Activated CD8-positive, alpha-beta T cell treated with anti-CD3 and anti-CD28 coated beads for 36 hours (primary cell): ENCODE data around the gene HSF5. TPM values are rescaled to one million over a fixed set of nuclear protein-coding genes. Genes with fewer than 3 reads are reported as not detected.

Source experiments
- ATAC-seq: fragments of 200-7000 bp; cut with Tn5 transposase; one replicate; pipeline ENCODE4 v1.10.0; 2021; ENCODE audit warnings: mild to moderate bottlenecking, moderate library complexity
- CTCF ChIA-PET: fragments of 350-600 bp; sonication (Branson Sonifier 250); formaldehyde crosslinking; loops from one replicate; lab custom pipeline; 2021; ENCODE audit warnings: antibody characterized with exemption; lab: Charles Lee
- POLR2A ChIA-PET: fragments of 350-600 bp; sonication (Branson Sonifier 250); formaldehyde crosslinking; loops from one replicate; lab custom pipeline; 2021; ENCODE audit warnings: antibody characterized with exemption; lab: Charles Lee
- DNase-seq: peaks from one replicate; pipeline ENCODE4 v3.0.0-alpha.2; 2020
- H3K27ac Mint-ChIP-seq: one replicate; pipeline ENCODE4 v1.8.0; 2021; ENCODE audit warnings: mild to moderate bottlenecking, mixed read lengths
- H3K27me3 Mint-ChIP-seq: one replicate; pipeline ENCODE4 v1.8.0; 2021; ENCODE audit warnings: mixed read lengths
- H3K36me3 Mint-ChIP-seq: one replicate; pipeline ENCODE4 v1.8.0; 2021; ENCODE audit warnings: low read depth, mixed read lengths
- H3K4me1 Mint-ChIP-seq: one replicate; pipeline ENCODE4 v1.8.0; 2021; ENCODE audit warnings: low read depth, mixed read lengths
- H3K4me3 Mint-ChIP-seq: one replicate; pipeline ENCODE4 v1.8.0; 2021; ENCODE audit warnings: mild to moderate bottlenecking, moderate library complexity, mixed read lengths
- H3K9me3 Mint-ChIP-seq: one replicate; pipeline ENCODE4 v1.8.0; 2021; ENCODE audit warnings: mixed read lengths
- intact Hi-C: fragments of 100-400 bp; cut with micrococcal nuclease; formaldehyde crosslinking; loops from one replicate; pipeline ENCODE4 v1.10.0; 2022
- total RNA-seq, 2 experiments: library from RNA; stranded (reverse); gene quantifications; one replicate each; pipeline ENCODE4 v1.2.3, GENCODE V29; 2021
- TF ChIP-seq, protein P1 (sequence below): fragments of 200-600 bp; IDR thresholded peaks from one replicate; pipeline ENCODE4 v1.8.0; 2022; ENCODE audit warnings: antibody characterized with exemption, mild to moderate bottlenecking

The HSF5 gene
- total RNA-seq, 2 experiments from 2014 or later, result 3.2 to 3.9 TPM

DNA sequence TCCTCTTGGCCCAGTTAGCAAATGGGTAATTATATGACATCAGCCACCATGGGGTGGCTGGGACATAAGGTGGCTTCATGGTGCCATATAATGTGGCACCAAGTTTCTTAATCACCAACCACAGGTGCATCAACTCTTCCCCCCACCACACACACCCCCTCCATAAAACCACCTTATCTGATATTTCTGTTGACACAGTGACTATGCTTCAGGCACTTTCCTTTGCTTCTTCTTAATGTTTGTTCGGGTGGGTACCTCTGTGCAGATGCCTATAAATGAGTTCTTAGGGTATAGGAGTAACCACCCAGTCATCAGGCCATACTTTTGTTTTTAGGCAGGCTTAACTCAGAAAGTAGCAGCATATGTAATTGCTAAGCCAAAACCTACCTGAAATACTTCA is 100.4 kb downstream of the HSF5 start:
- H3K36me3 Mint-ChIP-seq, result no peaks in the 10 kb centered on the region
- peak; percentile 76 for ATAC-seq
- TF ChIP-seq, protein P1, sequence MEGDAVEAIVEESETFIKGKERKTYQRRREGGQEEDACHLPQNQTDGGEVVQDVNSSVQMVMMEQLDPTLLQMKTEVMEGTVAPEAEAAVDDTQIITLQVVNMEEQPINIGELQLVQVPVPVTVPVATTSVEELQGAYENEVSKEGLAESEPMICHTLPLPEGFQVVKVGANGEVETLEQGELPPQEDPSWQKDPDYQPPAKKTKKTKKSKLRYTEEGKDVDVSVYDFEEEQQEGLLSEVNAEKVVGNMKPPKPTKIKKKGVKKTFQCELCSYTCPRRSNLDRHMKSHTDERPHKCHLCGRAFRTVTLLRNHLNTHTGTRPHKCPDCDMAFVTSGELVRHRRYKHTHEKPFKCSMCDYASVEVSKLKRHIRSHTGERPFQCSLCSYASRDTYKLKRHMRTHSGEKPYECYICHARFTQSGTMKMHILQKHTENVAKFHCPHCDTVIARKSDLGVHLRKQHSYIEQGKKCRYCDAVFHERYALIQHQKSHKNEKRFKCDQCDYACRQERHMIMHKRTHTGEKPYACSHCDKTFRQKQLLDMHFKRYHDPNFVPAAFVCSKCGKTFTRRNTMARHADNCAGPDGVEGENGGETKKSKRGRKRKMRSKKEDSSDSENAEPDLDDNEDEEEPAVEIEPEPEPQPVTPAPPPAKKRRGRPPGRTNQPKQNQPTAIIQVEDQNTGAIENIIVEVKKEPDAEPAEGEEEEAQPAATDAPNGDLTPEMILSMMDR, result no peak
- POLR2A ChIA-PET, result no interaction called here
- peaks cover 9% of the 10 kb centered on the region for H3K4me1 Mint-ChIP-seq
- no peak overlapping the region for H3K4me3 Mint-ChIP-seq
- H3K27me3 Mint-ChIP-seq, result no peaks in the 10 kb centered on the region
- CTCF ChIA-PET, result interaction anchor here (1.6 kb wide), 1 partner anchor 71 kb away, joined by 9 read pairs; no protein-coding TSS in a partner anchor
- intact Hi-C loops, result no loop called here
- H3K27ac Mint-ChIP-seq, result no peak overlapping the region
- DNase-seq, result peak; percentile 50
- no peaks in the 10 kb centered on the region for H3K9me3 Mint-ChIP-seq

DNA sequence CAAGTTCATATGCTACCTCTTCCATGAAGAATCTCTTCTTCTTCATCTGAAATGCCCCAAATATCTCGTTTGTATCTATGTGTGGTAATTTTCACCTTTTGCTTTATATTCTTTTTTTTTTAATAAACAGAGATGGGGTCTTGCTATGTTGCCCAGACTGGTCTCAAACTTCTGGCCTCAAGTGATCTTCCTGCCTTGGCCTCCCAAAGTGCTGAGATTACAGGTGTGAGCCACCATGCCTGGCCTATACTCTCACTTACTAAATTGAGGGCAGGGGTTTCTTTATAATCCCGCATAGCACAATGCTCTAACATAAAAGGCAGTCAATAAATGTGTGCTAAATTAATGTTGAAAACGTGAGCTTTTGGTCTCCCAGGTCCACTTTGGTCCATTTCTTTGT is 101.5 kb downstream of the HSF5 start:
- Mint-ChIP-seq H3K4me3 (no peak overlapping the region), H3K4me1 (peaks cover 20% of the 10 kb centered on the region), H3K27me3 (no peaks in the 10 kb centered on the region), H3K36me3 (no peaks in the 10 kb centered on the region), H3K9me3 (no peaks in the 10 kb centered on the region), H3K27ac (no peak overlapping the region)
- ATAC-seq (no peak), DNase-seq (no peak)
- TF ChIP-seq, protein P1, result no peak
- ChIA-PET POLR2A (interaction anchor here (0.6 kb wide), 1 partner anchor 264 kb away, joined by 4 read pairs; no protein-coding TSS in a partner anchor), CTCF (no interaction called here)
- intact Hi-C loops, result no loop called here

DNA sequence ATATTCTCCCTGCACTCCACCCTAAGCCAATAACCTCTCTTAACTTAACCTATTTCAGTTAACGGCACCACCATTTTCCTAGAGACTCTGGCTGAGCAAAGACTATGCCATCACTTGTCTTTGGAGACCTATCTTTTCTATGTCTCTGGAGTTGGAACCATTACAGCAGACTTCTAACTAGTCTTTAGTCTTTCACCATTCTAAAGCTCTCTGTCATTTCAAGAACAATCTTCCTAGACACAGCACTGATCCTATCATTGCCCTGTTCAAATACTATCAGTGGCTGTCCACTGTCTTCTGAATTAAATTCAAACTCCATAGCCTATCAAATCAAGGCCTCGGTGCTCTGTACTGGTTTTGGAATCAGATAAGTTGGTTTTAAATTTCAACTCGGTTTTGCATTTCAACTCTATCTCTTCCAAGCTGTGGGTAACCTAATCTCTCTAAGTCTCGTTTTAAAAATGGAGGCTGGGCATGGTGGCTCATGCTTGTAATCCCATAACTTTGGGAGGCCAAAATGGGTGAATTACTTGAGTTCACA is 102.8 kb downstream of the HSF5 start:
- H3K9me3 Mint-ChIP-seq, result no peaks in the 10 kb centered on the region
- peaks cover 27% of the 10 kb centered on the region for H3K4me1 Mint-ChIP-seq
- ChIA-PET POLR2A (no interaction called here), CTCF (interaction anchor here (0.9 kb wide), 1 partner anchor 54 kb away, joined by 3 read pairs; no protein-coding TSS in a partner anchor)
- ATAC-seq, result no peak
- H3K36me3 Mint-ChIP-seq, result no peaks in the 10 kb centered on the region
- no peak overlapping the region for H3K4me3 Mint-ChIP-seq
- intact Hi-C loops, result no loop called here
- no peak overlapping the region for H3K27ac Mint-ChIP-seq
- DNase-seq, result no peak
- TF ChIP-seq, protein P1, result no peak
- no peaks in the 10 kb centered on the region for H3K27me3 Mint-ChIP-seq

DNA sequence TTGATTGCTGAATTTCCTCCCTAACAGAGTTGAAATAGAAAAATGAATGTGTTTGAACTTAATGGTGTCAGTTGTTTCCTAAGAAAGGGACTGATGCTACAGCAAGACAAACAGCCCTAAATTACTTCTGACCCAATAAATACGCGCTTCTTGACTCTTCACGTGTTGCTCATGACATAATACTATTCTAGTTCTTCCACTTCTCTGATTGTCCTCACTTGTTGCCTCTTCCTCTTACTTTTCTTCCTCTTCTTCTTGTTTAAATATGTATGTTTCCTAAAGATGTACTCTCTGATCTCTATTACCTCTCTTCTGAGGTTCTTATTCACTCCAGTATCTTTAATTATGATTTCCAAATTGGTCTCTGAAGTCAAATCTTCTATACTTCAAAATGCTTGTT is 103.3 kb downstream of the HSF5 start:
- peaks cover 27% of the 10 kb centered on the region for H3K4me1 Mint-ChIP-seq
- intact Hi-C loops, result no loop called here
- no peak overlapping the region for H3K4me3 Mint-ChIP-seq
- TF ChIP-seq, protein P1, result no peak
- no peaks in the 10 kb centered on the region for H3K9me3 Mint-ChIP-seq
- DNase-seq (no peak), ATAC-seq (no peak)
- H3K27me3 Mint-ChIP-seq, result no peaks in the 10 kb centered on the region
- no peak overlapping the region for H3K27ac Mint-ChIP-seq
- CTCF ChIA-PET, result interaction anchor here (0.9 to 1.7 kb wide), 5 partner anchors 11 to 81 kb away, joined by 3 to 6 read pairs (median 4); no protein-coding TSS in a partner anchor
- no peaks in the 10 kb centered on the region for H3K36me3 Mint-ChIP-seq
- POLR2A ChIA-PET, result interaction anchor here (1.7 kb wide), 1 partner anchor 53 kb away, joined by 6 read pairs; no protein-coding TSS in a partner anchor

DNA sequence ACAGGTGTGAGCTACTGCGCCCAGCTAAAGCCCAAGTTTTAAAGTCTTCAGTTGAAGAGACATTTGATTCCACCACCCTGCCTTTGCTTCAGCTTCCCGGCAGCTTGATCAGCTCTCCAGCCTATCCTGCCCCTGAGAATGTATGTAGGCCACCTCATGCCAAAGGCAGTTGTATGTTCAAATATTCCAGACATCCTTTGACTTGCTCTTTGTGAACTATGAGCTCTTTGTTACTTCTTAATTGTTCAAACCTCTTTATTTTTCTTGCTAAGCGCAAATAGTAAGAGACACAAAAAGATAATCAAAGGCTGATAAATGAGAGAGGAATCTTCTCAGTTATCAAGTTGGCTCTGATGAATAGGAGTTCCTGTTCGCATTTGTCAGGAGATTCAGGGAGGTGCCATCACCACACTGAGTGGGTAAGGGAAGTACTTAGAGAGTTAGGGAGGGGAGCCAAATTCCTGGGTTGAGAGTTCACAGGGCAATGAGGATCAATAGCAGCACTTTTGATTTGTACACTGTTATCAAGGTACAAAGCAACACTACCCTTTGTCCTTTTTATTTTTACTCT is 104.2 kb downstream of the HSF5 start:
- intact Hi-C loops, result no loop called here
- ChIA-PET CTCF (interaction anchor here (0.9 to 1.7 kb wide), 5 partner anchors 12 to 80 kb away, joined by 3 to 6 read pairs (median 4); partner anchors contain the start of gene RNF43), POLR2A (interaction anchor here (1.7 kb wide), 1 partner anchor 52 kb away, joined by 6 read pairs; no protein-coding TSS in a partner anchor)
- ATAC-seq (no peak), DNase-seq (no peak)
- H3K4me1 Mint-ChIP-seq, result peaks cover 35% of the 10 kb centered on the region
- no peak overlapping the region for H3K27ac Mint-ChIP-seq
- H3K9me3 Mint-ChIP-seq, result no peaks in the 10 kb centered on the region
- TF ChIP-seq, protein P1, result no peak
- H3K4me3 Mint-ChIP-seq, result no peak overlapping the region
- no peaks in the 10 kb centered on the region for H3K36me3 Mint-ChIP-seq
- H3K27me3 Mint-ChIP-seq, result no peaks in the 10 kb centered on the region
